Loucy (cell line): Measurements from ENCODE around the gene YOD1.

ENCODE experiments used
- EZH2phosphoT487 ChIP-seq: fragments of 200-600 bp; IDR thresholded peaks from 2 replicates; pipeline ENCODE4 v1.6.1; 2018; ENCODE audit warnings: antibody characterized with exemption, mild to moderate bottlenecking, moderate library complexity, borderline replicate concordance
- TF ChIP-seq, protein P1 (sequence below): fragments of 200-600 bp; sonication (generic); conservative IDR thresholded peaks from 2 replicates; pipeline ENCODE4 v1.5.1; 2014; ENCODE audit warnings: mild to moderate bottlenecking, antibody characterized with exemption, low read length

DNA sequence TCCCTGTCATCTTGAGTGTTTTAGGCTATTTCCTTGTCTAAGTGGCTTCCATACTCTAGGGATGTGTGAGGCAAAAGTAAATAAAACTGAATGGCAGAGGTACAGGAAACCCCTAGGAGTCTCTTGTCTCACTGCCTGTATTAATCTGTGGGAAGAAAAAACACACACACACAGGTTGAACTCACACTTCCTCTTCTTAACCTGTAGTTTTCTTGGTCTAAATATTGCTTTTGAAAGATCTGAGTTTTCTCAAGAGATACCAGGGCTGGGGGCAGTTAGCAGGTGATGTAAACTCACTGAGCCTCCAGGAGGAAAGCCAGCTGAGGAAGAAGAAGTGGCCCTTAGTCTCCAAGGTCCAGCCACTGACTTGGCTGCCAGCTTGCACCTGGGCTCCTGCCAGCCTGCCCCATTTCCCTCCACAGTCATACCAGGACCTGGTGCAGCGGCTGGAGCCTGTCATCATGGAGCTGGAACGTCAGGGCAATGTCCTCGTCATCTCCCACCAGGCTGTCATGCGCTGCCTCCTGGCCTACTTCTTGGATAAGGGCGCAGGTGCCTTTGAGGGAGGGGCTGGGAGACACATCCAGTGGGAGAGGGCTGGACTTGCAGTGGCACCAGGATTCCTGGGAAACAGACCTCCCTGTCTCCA lies 19.0 kb upstream of the YOD1 start:
- TF ChIP-seq, protein P1, sequence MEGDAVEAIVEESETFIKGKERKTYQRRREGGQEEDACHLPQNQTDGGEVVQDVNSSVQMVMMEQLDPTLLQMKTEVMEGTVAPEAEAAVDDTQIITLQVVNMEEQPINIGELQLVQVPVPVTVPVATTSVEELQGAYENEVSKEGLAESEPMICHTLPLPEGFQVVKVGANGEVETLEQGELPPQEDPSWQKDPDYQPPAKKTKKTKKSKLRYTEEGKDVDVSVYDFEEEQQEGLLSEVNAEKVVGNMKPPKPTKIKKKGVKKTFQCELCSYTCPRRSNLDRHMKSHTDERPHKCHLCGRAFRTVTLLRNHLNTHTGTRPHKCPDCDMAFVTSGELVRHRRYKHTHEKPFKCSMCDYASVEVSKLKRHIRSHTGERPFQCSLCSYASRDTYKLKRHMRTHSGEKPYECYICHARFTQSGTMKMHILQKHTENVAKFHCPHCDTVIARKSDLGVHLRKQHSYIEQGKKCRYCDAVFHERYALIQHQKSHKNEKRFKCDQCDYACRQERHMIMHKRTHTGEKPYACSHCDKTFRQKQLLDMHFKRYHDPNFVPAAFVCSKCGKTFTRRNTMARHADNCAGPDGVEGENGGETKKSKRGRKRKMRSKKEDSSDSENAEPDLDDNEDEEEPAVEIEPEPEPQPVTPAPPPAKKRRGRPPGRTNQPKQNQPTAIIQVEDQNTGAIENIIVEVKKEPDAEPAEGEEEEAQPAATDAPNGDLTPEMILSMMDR, result no peak
- TF ChIP-seq EZH2phosphoT487, result no peak
